Muscle of back (tissue), 11 donors: ENCODE measurements around the gene RYR1. TPM values are rescaled to one million over a fixed set of nuclear protein-coding genes. Genes with fewer than 3 reads are reported as not detected.
A peak's percentile ranks its signal among the peaks of the same experiment; 100 is the strongest.
"Not testable (repeated sequence)": the region's sequence is repeated elsewhere in the genome, so short reads cannot be mapped to it uniquely, and the experiment has no call there.

ENCODE experiments used
- DNase-seq, 3 donors: peaks; one replicate each; pipeline versions ENCODE4 v3.0.0 to v3.0.0-alpha.2; 2013
- polyA plus RNA-seq, 10 donors: library from polyadenylated mRNA; unstranded; fragments of 120-200 nt; gene quantifications; one replicate each; pipeline ENCODE4 v1.2.1, GENCODE V29; 2013; ENCODE audit not compliant: insufficient read length in 10 of 10

Gene RYR1
- polyA plus RNA-seq, 10 donors: 269 to 630 (median 491) TPM

- DNase-seq: no peak
Measured at GRCh38 chr19:38488776-38489481, 55.4 kb downstream of the RYR1 start.

- DNase-seq: no peak
Measured at GRCh38 chr19:38490861-38491260, 57.4 kb downstream of the RYR1 start.

- no peak for DNase-seq
Measured at GRCh38 chr19:38492181-38492813, 58.8 kb downstream of the RYR1 start.

- no peak for DNase-seq
Measured at GRCh38 chr19:38494379-38494778, 60.9 kb downstream of the RYR1 start.

- DNase-seq: not testable (repeated sequence)
Measured at GRCh38 chr19:38495375-38495774, 61.9 kb downstream of the RYR1 start.

- no peak for DNase-seq
Measured at GRCh38 chr19:38496116-38496515, 62.6 kb downstream of the RYR1 start.

GRCh38 chr19:38496603-38497487, 63.4 kb downstream of the RYR1 start:
- DNase-seq: peak in 2 of 3 donors; percentile 14 to 29

GRCh38 chr19:38497907-38498306, 64.4 kb downstream of the RYR1 start:
- DNase-seq: no peak

GRCh38 chr19:38499532-38499931, 66.0 kb downstream of the RYR1 start:
- no peak for DNase-seq

GRCh38 chr19:38500450-38500849, 67.0 kb downstream of the RYR1 start:
- no peak for DNase-seq

- DNase-seq: no peak
Measured at GRCh38 chr19:38502410-38503076, 69.1 kb downstream of the RYR1 start.

GRCh38 chr19:38503077-38503410, 69.6 kb downstream of the RYR1 start:
- no peak for DNase-seq

GRCh38 chr19:38505958-38506357, 72.5 kb downstream of the RYR1 start:
- no peak for DNase-seq

GRCh38 chr19:38506375-38506722, 72.9 kb downstream of the RYR1 start:
- no peak for DNase-seq

GRCh38 chr19:38506723-38507550, 73.4 kb downstream of the RYR1 start:
- peak in 2 of 3 donors; percentile 12 to 61 for DNase-seq

GRCh38 chr19:38507551-38508127, 74.1 kb downstream of the RYR1 start:
- DNase-seq: no peak

- no peak for DNase-seq
Measured at GRCh38 chr19:38508507-38508906, 75.0 kb downstream of the RYR1 start.

- DNase-seq: no peak
Measured at GRCh38 chr19:38509027-38509426, 75.5 kb downstream of the RYR1 start.

- no peak for DNase-seq
Measured at GRCh38 chr19:38511074-38511708, 77.7 kb downstream of the RYR1 start.

GRCh38 chr19:38512277-38512676, 78.8 kb downstream of the RYR1 start:
- DNase-seq: no peak
